GM10266 (cell line): ENCODE results near the gene SPEN.

Experiments
- DNase-seq: peaks from one replicate; pipeline ENCODE4 v3.0.0; 2012; ENCODE audit errors: extremely low spot score
- CTCF ChIP-seq: IDR thresholded peaks from 2 replicates; pipeline ENCODE4 v1.5.1; 2012; ENCODE audit warnings: mild to moderate bottlenecking, low read depth; ENCODE audit not compliant: control insufficient read depth, insufficient read depth; ENCODE audit errors: missing control alignments

Gene SPEN

GRCh38 chr1:15988856-15989736 is 141.6 kb downstream of the SPEN start:
- no peak for TF ChIP-seq CTCF
- DNase-seq = no peak

GRCh38 chr1:15989776-15990175 is 142.3 kb downstream of the SPEN start:
- no peak for DNase-seq
- TF ChIP-seq CTCF = no peak
